ENCODE data around the gene CD3G.

DNA sequence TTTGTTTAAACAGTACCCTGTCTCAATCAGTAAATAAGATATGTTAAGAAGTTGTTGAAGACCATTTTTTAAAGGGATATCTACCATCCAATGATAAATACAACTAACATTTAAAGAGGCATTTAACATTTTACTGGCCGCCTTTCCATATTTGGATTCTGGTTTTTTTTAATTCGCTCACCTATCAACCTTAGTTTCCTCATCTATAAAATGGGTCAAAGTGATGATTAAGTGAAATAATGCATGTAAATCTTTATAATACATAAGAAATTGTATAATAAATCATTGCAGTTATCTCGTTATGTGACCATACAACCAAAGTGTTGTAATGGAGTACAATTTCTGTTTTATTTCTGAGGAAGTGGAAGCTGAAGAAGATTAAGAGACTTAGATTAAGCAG, 39.5 kb downstream of the CD3G start:
- no peak for TF ChIP-seq CTCF (IDR thresholded peaks at IDR 0.05)
- no peak for TF ChIP-seq ZFX (IDR thresholded peaks at IDR 0.05; ENCODE audit: borderline replicate concordance)
